Measurements from ENCODE around the gene NLN. TPM values are rescaled to one million over a fixed set of nuclear protein-coding genes. Genes with fewer than 3 reads are reported as not detected.

The NLN gene
- total and polyA plus RNA-seq, 9 of the 15 experiments (the other 6 are each of a cell fraction or from before 2014, with no cell fraction given): 6.9 to 45.2 (median 28.8) TPM

- no peak for TF ChIP-seq POLR2AphosphoS5 (IDR thresholded peaks at IDR 0.05; ENCODE audit: control insufficient read depth, insufficient read depth, low read depth, low read length)
- TF ChIP-seq ZNF699 (CRISPR knock-in tag; IDR thresholded peaks at IDR 0.05; ENCODE audit: insufficient replicate concordance): no peak
- no peak for TF ChIP-seq MIER1 (IDR thresholded peaks at IDR 0.05; ENCODE audit: low read depth)
- no peak for TF ChIP-seq EWSR1 (IDR thresholded peaks at IDR 0.05; ENCODE audit: borderline replicate concordance, low read depth, partially characterized antibody)
- no peak for TF ChIP-seq ARNT (IDR thresholded peaks at IDR 0.05)
- TF ChIP-seq MLX (CRISPR knock-in tag; conservative IDR thresholded peaks at IDR 0.05): no peak
- no peak for TF ChIP-seq PREB (CRISPR knock-in tag; IDR thresholded peaks at IDR 0.05)
- TF ChIP-seq ZNF589 (CRISPR knock-in tag; IDR thresholded peaks at IDR 0.05; ENCODE audit: low read depth): no peak
These were observed 44.8 kb downstream of the NLN start (continued) for GRCh38 chr5:65766781-65767180.

- H3K4me2 ChIP-seq (ENCODE audit: insufficient read depth, low read length): no peak overlapping the region
- H3K27me3 ChIP-seq (ENCODE audit: control insufficient read depth in 2 of 2, insufficient read depth in 2 of 2, low read length in 2 of 2): no peaks in the 10 kb centered on the region
- no TSS peak for BruUV-seq (replicated peaks)
- H3K79me2 ChIP-seq (ENCODE audit: control insufficient read depth, insufficient read depth, low read length): no peaks in the 10 kb centered on the region
- no peaks in the 10 kb centered on the region; the same call in 1 of the 2 replicates for H3K9me3 ChIP-seq (replicated peaks; ENCODE audit: control insufficient read depth, insufficient read depth, low read depth, low read length)
- WGBS (ENCODE audit: insufficient coverage, low coverage, missing lambda C conversion rate): 70% methylated on average over 1 of the region's 1 CpG
- ChIA-PET CTCF (ENCODE audit: low intra/inter-chr PET ratio) (no interaction called here), POLR2A (no interaction called here)
- H3K4me1 ChIP-seq (replicated peaks in 1 of 2; ENCODE audit: control insufficient read depth in 2 of 2, insufficient read depth in 2 of 2, low read length in 2 of 2): no peaks in the 10 kb centered on the region
- no peaks in the 10 kb centered on the region for H3K9me1 ChIP-seq (ENCODE audit: control insufficient read depth, insufficient read depth, low read length)
- H4K20me1 ChIP-seq (replicated peaks; ENCODE audit: control insufficient read depth, insufficient read depth, low read length): no peaks in the 10 kb centered on the region
- FAIRE-seq (no peak), ATAC-seq (no peak), DNase-seq (ENCODE audit: extremely low read depth in 1 of 4, low spot score in 3 of 4) (no peak)
- H3K4me3 ChIP-seq: no peak overlapping the region
- H3K9ac ChIP-seq (ENCODE audit: insufficient read depth in 1 of 2, low read depth in 2 of 2, low read length in 2 of 2): no peak overlapping the region
- intact Hi-C loops (cut with micrococcal nuclease) (no loop called here), in situ Hi-C loops (cut with MboI) (no loop called here)
- H2AFZ ChIP-seq (ENCODE audit: low read depth, low read length): no peak overlapping the region
- no peak overlapping the region for H3K27ac ChIP-seq (ENCODE audit: extremely low read depth, low read depth, low read length)
- H3K36me3 ChIP-seq (ENCODE audit: control insufficient read depth, insufficient read depth, low read length): peaks cover 21% of the 10 kb centered on the region; the same call in 2 of the 3 replicates
- no peak for TF ChIP-seq SNAPC5 (CRISPR knock-in tag; IDR thresholded peaks at IDR 0.05)
- TF ChIP-seq MTA3 (IDR thresholded peaks at IDR 0.05; ENCODE audit: borderline replicate concordance): no peak
- TF ChIP-seq ZNF24 (IDR thresholded peaks at IDR 0.05): no peak
- TF ChIP-seq ZFX (CRISPR knock-in tag; IDR thresholded peaks at IDR 0.05): no peak
- no peak for TF ChIP-seq FOXK1 (CRISPR knock-in tag; IDR thresholded peaks at IDR 0.05; ENCODE audit: borderline replicate concordance)
- no peak for TF ChIP-seq ZNF134 (CRISPR knock-in tag; conservative IDR thresholded peaks at IDR 0.05)
- TF ChIP-seq ERF (CRISPR knock-in tag; IDR thresholded peaks at IDR 0.05): no peak
- no peak for TF ChIP-seq CHD2 (IDR thresholded peaks at IDR 0.05; ENCODE audit: low read depth, low read length)
- TF ChIP-seq HDAC6 (IDR thresholded peaks at IDR 0.05; ENCODE audit: low read depth, low read length): no peak
- no peak for TF ChIP-seq AFF4 (CRISPR knock-in tag; IDR thresholded peaks at IDR 0.05)
These were observed 45.6 kb downstream of the NLN start for GRCh38 chr5:65767565-65767964.
